Gastroesophageal sphincter (tissue), 4 donors: ENCODE results near the gene FYB1. TPM values are rescaled to one million over a fixed set of nuclear protein-coding genes. Genes with fewer than 3 reads are reported as not detected.

Experiments used
- ATAC-seq: fragments of 150-250 bp; one replicate; pipeline ENCODE4 v1.9.1; 2016; ENCODE audit warnings: mild to moderate bottlenecking, moderate library complexity
- H3K27ac ChIP-seq, 4 donors: fragments of 200-600 bp; sonication (generic) in 3 of 4; 1 replicate in 3 of 4; 2 replicates in 1 of 4; pipeline ENCODE4 v1.5.1; 2016 to 2019
- H3K27me3 ChIP-seq: fragments of 200-600 bp; sonication (generic); one replicate; pipeline ENCODE4 v1.5.1; 2019
- H3K36me3 ChIP-seq, 2 donors: fragments of 200-600 bp; sonication (generic); one replicate each; pipeline ENCODE4 v1.5.1; 2019; ENCODE audit warnings: control low read depth in 1 of 2
- H3K4me1 ChIP-seq, 3 donors: fragments of 200-600 bp; sonication (generic); 1 replicate in 2 of 3; 2 replicates in 1 of 3; pipeline ENCODE4 v1.5.1; 2016 to 2019; ENCODE audit warnings: control low read depth in 2 of 3
- H3K4me3 ChIP-seq, 2 donors: fragments of 200-600 bp; sonication (generic); one replicate each; pipeline ENCODE4 v1.5.1; 2019; ENCODE audit warnings: mild to moderate bottlenecking in 1 of 2, moderate library complexity in 1 of 2
- H3K9me3 ChIP-seq, 3 donors: fragments of 200-600 bp; sonication (generic); one replicate each; pipeline ENCODE4 v1.5.1; 2017 to 2019; ENCODE audit warnings: control low read depth in 2 of 3
- CTCF ChIP-seq, 4 experiments: fragments of 200-600 bp in 2 of 4; fragments of 450-650 bp in 2 of 4; sonication (generic) in 1 of 4; IDR thresholded peaks; one replicate each; pipeline ENCODE4 v1.5.1; 2017 to 2019; ENCODE audit warnings: antibody characterized with exemption in 4 of 4, mild to moderate bottlenecking in 2 of 4, moderate library complexity in 2 of 4
- EP300 ChIP-seq: sonication (generic); formaldehyde crosslinking; IDR thresholded peaks from one replicate; pipeline ENCODE4 v1.6.1; 2017; ENCODE audit warnings: antibody characterized with exemption, mild to moderate bottlenecking
- POLR2A ChIP-seq, 2 donors: fragments of 450-650 bp; IDR thresholded peaks; one replicate each; pipeline ENCODE4 v1.6.1; 2017; ENCODE audit warnings: antibody characterized with exemption in 2 of 2, mild to moderate bottlenecking in 2 of 2, moderate library complexity in 1 of 2
- POLR2AphosphoS5 ChIP-seq: sonication (generic); formaldehyde crosslinking; IDR thresholded peaks from one replicate; pipeline ENCODE4 v1.6.1; 2017; ENCODE audit warnings: antibody characterized with exemption
- WGBS, 2 donors: methylation state at CpG; one replicate each; pipeline ENCODE4 v1.1.5; 2018; ENCODE audit warnings: low coverage in 1 of 2; 5-methylcytosine and 5-hydroxymethylcytosine counted together
- total RNA-seq, 4 donors: library from RNA; depleted of rRNA; stranded (reverse); fragments of >200 nt; gene quantifications; one replicate each; pipeline ENCODE4 v1.1.0, GENCODE V29; 2016

The FYB1 gene
- total RNA-seq, 4 donors from 2014 or later: 2.5 to 9.3 (median 5.9) TPM

GRCh38 chr5:39092581-39093351, 126.6 kb downstream of the FYB1 start:
- Histone ChIP-seq H3K9me3 (peaks cover 0 to 11% (median 0%) of the 10 kb centered on the region in 3 donors), H3K4me1 (no peaks in the 10 kb centered on the region), H3K27me3 (no peaks in the 10 kb centered on the region), H3K4me3 (no peak overlapping the region), H3K36me3 (no peaks in the 10 kb centered on the region), H3K27ac (no peak overlapping the region)
- TF ChIP-seq POLR2AphosphoS5 (no peak), CTCF (IDR thresholded peaks at IDR 0.05) (no peak), POLR2A (IDR thresholded peaks at IDR 0.05) (no peak), EP300 (no peak)
- WGBS, 2 donors: 32 to 42% methylated on average over 3 to 4 of the region's 4 CpGs
- no peak for ATAC-seq

DNA sequence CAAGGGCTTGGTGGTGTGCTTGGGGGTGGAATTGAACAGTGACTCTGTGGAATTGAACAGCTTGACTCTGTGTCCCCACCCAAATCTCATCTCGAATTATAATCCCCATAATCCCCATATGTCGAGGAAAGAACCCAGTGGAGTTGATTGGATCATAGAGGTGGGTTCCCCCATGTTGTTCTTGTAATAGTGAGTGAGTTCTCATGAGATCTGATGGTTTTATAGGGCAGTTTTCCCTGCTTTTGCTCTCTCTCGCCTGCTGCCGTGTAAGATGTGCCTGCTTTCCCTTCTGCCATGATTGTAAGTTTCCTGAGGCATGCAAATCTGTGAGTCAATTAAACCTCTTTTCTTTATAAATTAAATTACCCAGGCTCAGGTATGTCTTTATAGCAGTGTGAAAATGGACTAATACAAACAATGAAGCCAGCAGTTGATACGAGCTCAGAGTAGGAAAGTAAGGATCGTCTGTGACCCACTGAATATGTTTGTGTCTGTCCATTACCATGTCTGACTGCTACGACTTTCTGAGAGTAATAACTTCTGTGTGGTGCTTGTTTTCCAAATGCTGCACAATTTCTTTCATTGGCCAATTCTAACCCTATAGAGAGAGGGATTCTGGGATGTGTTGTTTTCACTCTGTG, 127.3 kb downstream of the FYB1 start:
- no peaks in the 10 kb centered on the region for H3K36me3 ChIP-seq
- no peaks in the 10 kb centered on the region for H3K4me1 ChIP-seq
- WGBS, 2 donors: 81 to 91% methylated on average over 5 to 7 of the region's 7 CpGs
- H3K27me3 ChIP-seq: no peaks in the 10 kb centered on the region
- peaks cover 0 to 11% (median 0%) of the 10 kb centered on the region in 3 donors for H3K9me3 ChIP-seq
- no peak overlapping the region for H3K27ac ChIP-seq
- ATAC-seq: no peak
- no peak overlapping the region for H3K4me3 ChIP-seq
- TF ChIP-seq CTCF (IDR thresholded peaks at IDR 0.05) (no peak), POLR2A (IDR thresholded peaks at IDR 0.05) (no peak), POLR2AphosphoS5 (no peak), EP300 (no peak)

GRCh38 chr5:39083968-39084367, 135.4 kb downstream of the FYB1 start:
- H3K36me3 ChIP-seq: no peaks in the 10 kb centered on the region
- WGBS, 2 donors: 83 to 95% methylated on average over 1 of the region's 1 CpG
- no peak overlapping the region for H3K4me3 ChIP-seq
- ATAC-seq: no peak
- TF ChIP-seq CTCF (IDR thresholded peaks at IDR 0.05) (no peak), POLR2AphosphoS5 (no peak), POLR2A (IDR thresholded peaks at IDR 0.05) (no peak), EP300 (no peak)
- H3K27me3 ChIP-seq: no peaks in the 10 kb centered on the region
- H3K9me3 ChIP-seq: no peaks in the 10 kb centered on the region
- H3K4me1 ChIP-seq: peaks cover 0 to 9% (median 0%) of the 10 kb centered on the region in 3 donors
- no peak overlapping the region for H3K27ac ChIP-seq

DNA sequence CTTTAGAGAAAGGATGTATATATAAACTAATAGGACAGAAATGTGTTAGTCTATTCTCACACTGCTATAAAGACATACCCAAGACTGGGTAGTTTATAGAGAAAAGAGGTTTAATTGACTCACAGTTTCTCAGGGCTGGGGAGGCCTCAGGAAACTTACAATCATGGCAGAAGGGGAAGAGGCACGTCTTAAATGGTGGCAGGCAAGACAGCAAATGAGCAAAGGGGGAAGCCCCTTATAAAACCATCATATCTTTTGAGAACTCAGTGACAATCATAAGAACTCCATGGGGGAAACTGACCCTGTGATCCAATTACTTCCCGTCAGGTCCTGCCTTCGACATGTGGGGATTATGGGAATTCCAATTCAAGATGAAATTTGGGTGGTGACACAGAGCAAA, 136.4 kb downstream of the FYB1 start:
- no peak for ATAC-seq
- Histone ChIP-seq H3K4me3 (no peak overlapping the region), H3K9me3 (no peaks in the 10 kb centered on the region), H3K27me3 (no peaks in the 10 kb centered on the region), H3K36me3 (no peaks in the 10 kb centered on the region), H3K27ac (no peak overlapping the region), H3K4me1 (peaks cover 0 to 9% (median 0%) of the 10 kb centered on the region in 3 donors)
- TF ChIP-seq EP300 (no peak), CTCF (IDR thresholded peaks at IDR 0.05) (no peak), POLR2AphosphoS5 (no peak)
- WGBS, 2 donors: 82 to 87% methylated on average over 2 to 3 of the region's 3 CpGs
